ENCODE measurements around the gene RNF4. TPM values are rescaled to one million over a fixed set of nuclear protein-coding genes. Genes with fewer than 3 reads are reported as not detected.
"Not testable (repeated sequence)": the region's sequence is repeated elsewhere in the genome, so short reads cannot be mapped to it uniquely, and the experiment has no call there.

Gene RNF4
- total RNA-seq, 1 donor from 2014 or later = 52.7 TPM

DNA sequence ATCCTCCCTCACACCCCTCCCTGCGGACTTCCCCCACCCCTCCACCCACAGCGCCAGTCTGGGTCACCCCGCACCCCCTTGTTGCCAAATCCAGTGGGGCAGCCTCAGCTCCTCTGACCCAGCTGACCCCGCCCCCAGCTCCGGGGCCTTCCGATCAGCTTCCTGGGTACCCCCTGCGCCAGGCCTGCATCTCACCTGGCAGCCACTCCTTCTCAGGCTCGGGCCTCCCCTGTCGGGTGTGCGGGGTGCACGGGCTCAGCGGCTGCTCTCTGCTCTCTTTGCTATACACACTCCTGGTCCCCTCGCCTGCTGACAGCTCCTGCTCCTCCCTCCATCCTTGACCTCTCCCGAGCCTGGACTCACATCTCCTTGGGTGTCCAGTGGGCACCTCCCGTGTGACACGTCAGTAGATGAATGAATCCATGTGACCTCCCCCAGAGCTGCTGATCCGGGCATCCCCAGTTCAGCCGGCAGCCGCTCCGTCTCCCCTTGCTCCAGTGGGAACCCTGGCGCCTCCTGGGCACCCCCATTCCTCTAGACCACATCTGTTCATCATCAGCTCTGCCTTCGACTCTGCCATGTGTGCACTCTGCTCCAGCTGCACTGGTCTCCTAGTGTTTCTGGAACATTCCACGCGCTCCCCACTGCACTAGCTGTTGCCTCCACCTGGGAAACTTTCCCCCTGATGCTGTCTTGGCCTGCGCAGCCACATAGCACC lies 40.3 kb upstream of the RNF4 start:
- FAIRE-seq (no peak), DNase-seq (ENCODE audit: low read depth) (no peak)
- H3K4me3 ChIP-seq (ENCODE audit: low read depth, low read length) = no peak overlapping the region
- no peaks in the 10 kb centered on the region for H3K27me3 ChIP-seq (ENCODE audit: control insufficient read depth, insufficient read depth, low read length)
- no peaks in the 10 kb centered on the region for H3K36me3 ChIP-seq (ENCODE audit: control insufficient read depth, insufficient read depth, low read length)
- TF ChIP-seq, protein P1, sequence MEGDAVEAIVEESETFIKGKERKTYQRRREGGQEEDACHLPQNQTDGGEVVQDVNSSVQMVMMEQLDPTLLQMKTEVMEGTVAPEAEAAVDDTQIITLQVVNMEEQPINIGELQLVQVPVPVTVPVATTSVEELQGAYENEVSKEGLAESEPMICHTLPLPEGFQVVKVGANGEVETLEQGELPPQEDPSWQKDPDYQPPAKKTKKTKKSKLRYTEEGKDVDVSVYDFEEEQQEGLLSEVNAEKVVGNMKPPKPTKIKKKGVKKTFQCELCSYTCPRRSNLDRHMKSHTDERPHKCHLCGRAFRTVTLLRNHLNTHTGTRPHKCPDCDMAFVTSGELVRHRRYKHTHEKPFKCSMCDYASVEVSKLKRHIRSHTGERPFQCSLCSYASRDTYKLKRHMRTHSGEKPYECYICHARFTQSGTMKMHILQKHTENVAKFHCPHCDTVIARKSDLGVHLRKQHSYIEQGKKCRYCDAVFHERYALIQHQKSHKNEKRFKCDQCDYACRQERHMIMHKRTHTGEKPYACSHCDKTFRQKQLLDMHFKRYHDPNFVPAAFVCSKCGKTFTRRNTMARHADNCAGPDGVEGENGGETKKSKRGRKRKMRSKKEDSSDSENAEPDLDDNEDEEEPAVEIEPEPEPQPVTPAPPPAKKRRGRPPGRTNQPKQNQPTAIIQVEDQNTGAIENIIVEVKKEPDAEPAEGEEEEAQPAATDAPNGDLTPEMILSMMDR (IDR thresholded peaks at IDR 0.05; ENCODE audit: insufficient read depth, low read length, severe bottlenecking) = no peak

DNA sequence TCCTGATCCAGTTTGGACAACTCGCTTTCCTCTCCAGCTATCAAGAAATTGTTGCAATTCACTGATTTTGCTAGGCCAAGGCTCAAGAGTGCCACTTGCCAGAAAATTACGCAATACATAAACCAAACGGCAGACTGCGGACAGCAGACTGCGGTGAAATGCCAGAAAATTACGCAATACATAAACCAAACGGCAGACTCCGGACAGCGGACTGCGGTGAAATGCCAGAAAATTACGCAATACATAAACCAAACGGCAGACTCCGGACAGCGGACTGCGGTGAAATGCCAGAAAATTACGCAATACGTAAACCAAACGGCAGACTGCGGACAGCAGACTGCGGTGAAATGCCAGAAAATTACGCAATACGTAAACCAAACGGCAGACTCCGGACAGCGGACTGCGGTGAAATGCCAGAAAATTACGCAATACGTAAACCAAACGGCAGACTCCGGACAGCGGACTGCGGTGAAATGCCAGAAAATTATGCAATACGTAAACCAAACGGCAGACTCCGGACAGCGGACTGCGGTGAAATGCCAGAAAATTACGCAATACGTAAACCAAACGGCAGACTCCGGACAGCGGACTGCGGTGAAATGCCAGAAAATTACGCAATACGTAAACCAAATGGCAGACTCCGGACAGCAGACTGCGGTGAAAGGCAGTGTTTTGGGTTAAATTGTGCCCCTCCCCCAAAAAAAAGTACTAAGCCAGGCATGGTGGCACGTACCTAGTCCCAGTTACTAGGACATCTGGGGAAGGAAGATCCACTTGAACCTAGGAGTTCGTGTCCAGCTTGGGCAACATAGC lies 38.8 kb upstream of the RNF4 start:
- DNase-seq (ENCODE audit: low read depth); H3K36me3 ChIP-seq (ENCODE audit: control insufficient read depth, insufficient read depth, low read length); H3K4me3 ChIP-seq (ENCODE audit: low read depth, low read length); H3K27me3 ChIP-seq (ENCODE audit: control insufficient read depth, insufficient read depth, low read length): not testable (repeated sequence)
- FAIRE-seq = peak; percentile 89

DNA sequence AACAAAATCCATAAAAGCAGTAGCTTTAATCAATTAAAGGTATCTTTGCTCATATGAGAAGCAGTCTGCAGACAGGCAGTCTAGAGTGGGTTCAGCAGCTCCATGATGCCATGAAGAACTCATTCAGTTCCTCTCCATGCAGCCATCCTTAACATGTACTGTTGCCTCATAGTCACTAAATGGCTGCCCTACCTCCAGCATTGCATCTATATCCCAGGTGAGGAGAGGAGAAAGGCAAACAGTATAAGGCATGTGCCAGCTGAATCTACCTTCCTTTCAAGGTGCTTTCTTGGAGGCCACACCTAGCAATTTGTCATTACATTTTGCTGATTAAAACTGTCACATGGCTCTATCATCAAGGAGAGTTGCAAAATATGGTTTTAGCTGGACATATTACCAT lies 36.9 kb upstream of the RNF4 start:
- Histone ChIP-seq H3K36me3 (ENCODE audit: control insufficient read depth, insufficient read depth, low read length) (no peaks in the 10 kb centered on the region), H3K27me3 (ENCODE audit: control insufficient read depth, insufficient read depth, low read length) (peaks cover under 1% of the 10 kb centered on the region), H3K4me3 (ENCODE audit: low read depth, low read length) (no peak overlapping the region)
- FAIRE-seq = no peak
- no peak for DNase-seq (ENCODE audit: low read depth)
- TF ChIP-seq, protein P1 (IDR thresholded peaks at IDR 0.05; ENCODE audit: insufficient read depth, low read length, severe bottlenecking) = no peak

DNA sequence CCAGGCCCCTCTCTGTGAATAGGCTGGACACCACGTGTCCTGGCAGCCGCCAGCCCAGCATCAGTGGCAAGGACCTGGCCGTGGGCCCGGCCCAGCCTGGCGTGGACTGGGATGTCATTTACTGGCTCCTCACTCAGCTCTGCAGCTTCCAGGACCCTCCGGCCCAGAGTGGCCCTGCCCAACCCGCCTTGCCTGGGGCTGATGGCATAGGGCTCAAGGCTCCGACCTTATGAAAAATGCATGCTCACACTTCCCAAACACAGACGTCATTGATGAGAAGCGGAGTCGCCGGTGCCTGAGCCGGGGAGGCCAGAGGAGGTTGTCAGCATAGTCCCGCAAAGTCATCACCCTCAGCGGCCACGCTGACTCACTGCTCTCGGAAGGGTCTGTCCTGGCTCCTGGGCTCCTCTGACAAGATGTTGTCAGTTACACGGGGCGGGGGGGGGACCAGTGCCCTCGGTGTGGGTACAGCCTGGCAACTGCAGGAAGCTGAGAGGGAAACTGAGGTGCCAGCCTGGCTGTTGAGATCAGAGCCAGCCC lies 35.8 kb upstream of the RNF4 start:
- Histone ChIP-seq H3K27me3 (ENCODE audit: control insufficient read depth, insufficient read depth, low read length) (peaks cover 2% of the 10 kb centered on the region), H3K4me3 (ENCODE audit: low read depth, low read length) (no peak overlapping the region), H3K36me3 (ENCODE audit: control insufficient read depth, insufficient read depth, low read length) (no peaks in the 10 kb centered on the region)
- DNase-seq (ENCODE audit: low read depth) (no peak), FAIRE-seq (no peak)
- TF ChIP-seq, protein P1 (IDR thresholded peaks at IDR 0.05; ENCODE audit: insufficient read depth, low read length, severe bottlenecking) = no peak

DNA sequence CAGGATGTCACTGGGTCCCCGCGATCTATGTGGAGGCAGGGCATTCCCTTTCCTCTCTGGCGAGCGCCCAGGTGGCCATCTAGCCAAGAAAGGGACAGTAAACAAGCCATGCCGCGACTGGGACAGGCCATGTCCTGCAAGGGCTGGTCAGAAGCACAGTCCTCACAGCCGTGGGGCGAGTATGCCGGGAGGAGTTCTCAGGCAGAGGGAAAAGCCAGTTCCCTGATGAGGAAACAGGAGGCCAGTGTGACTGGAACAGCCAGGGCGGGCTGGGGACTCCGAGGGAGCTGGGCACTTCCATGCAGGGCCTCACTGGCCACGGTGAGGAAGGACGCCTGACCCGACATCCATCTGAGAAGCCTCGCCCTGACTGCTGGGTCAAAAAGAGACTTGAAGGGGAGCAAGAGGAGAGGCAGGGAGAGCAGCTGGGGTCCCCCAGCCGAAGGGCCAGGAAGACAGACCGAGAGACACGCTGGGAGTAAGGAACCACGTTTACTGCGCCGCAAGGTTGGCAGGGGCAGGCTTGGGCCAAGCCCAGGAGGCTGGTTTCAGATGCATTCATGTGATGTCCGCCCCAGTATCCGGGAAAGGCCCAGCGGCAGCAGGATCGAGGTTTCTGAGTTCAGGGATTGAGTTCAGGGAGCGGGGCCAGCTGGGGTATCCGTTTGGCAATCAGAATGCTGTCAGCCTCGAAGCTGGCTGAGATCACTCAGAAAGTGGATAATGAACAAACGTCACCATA lies 35.1 kb upstream of the RNF4 start:
- H3K27me3 ChIP-seq (ENCODE audit: control insufficient read depth, insufficient read depth, low read length) = peaks cover 2% of the 10 kb centered on the region
- TF ChIP-seq, protein P1 (IDR thresholded peaks at IDR 0.05; ENCODE audit: insufficient read depth, low read length, severe bottlenecking) = no peak
- H3K4me3 ChIP-seq (ENCODE audit: low read depth, low read length) = no peak overlapping the region
- no peak for DNase-seq (ENCODE audit: low read depth)
- no peak for FAIRE-seq
- H3K36me3 ChIP-seq (ENCODE audit: control insufficient read depth, insufficient read depth, low read length) = no peaks in the 10 kb centered on the region

DNA sequence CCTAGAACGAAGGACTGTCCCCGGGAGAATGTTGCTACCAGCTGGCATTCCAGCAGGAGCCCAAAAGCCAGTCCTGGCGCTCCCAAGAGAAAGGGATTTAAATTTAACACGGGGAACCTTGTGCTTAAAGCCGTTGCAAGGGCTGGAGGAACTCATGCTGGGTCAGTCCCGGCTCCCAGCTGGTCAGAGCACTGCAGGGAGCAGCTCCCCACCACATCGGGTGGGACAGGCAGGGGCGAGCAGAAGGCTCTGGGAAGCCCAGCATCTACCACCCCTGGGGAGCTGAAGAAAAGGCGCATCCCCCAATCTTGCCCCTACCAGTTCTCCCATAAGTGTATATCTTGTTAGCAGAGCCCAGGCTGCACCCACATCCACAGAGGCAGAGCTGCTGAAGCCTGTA lies 34.5 kb upstream of the RNF4 start:
- Histone ChIP-seq H3K27me3 (ENCODE audit: control insufficient read depth, insufficient read depth, low read length) (peaks cover 2% of the 10 kb centered on the region), H3K4me3 (ENCODE audit: low read depth, low read length) (no peak overlapping the region), H3K36me3 (ENCODE audit: control insufficient read depth, insufficient read depth, low read length) (no peaks in the 10 kb centered on the region)
- TF ChIP-seq, protein P1 (IDR thresholded peaks at IDR 0.05; ENCODE audit: insufficient read depth, low read length, severe bottlenecking) = no peak
- FAIRE-seq (no peak), DNase-seq (ENCODE audit: low read depth) (no peak)

Data from bronchial epithelial cell (primary cell).